Thymus (tissue), 11 donors: ENCODE data around the gene ZYX. TPM values are rescaled to one million over a fixed set of nuclear protein-coding genes. Genes with fewer than 3 reads are reported as not detected.

Source experiments
- DNase-seq, 9 donors: peaks; one replicate each; pipeline ENCODE4 v3.0.0-alpha.2; 2013; ENCODE audit warnings: low spot score in 9 of 9, low read depth in 6 of 9, missing footprints in 1 of 9
- H3K27ac ChIP-seq, 2 donors: one replicate each; pipeline ENCODE4 v1.5.1; 2013; ENCODE audit warnings: control low read depth in 1 of 2, low read depth in 1 of 2, low read length in 1 of 2, mild to moderate bottlenecking in 1 of 2, moderate library complexity in 1 of 2
- H3K27me3 ChIP-seq, 2 donors: one replicate each; pipeline ENCODE4 v1.5.1; 2013; ENCODE audit warnings: low read length in 1 of 2; ENCODE audit not compliant: control insufficient read depth in 2 of 2, insufficient read depth in 1 of 2
- H3K36me3 ChIP-seq, 2 donors: one replicate each; pipeline ENCODE4 v1.5.1; 2013; ENCODE audit warnings: low read length in 1 of 2, mild to moderate bottlenecking in 1 of 2, moderate library complexity in 1 of 2; ENCODE audit not compliant: control insufficient read depth in 2 of 2, insufficient read depth in 2 of 2
- H3K4me1 ChIP-seq, 2 donors: one replicate each; pipeline ENCODE4 v1.5.1; 2013; ENCODE audit warnings: low read length in 2 of 2; ENCODE audit not compliant: control insufficient read depth in 2 of 2, insufficient read depth in 2 of 2
- H3K4me3 ChIP-seq, 2 donors: one replicate each; pipeline ENCODE4 v1.5.1; 2013; ENCODE audit warnings: low read length in 2 of 2, control low read depth in 1 of 2, mild to moderate bottlenecking in 1 of 2
- H3K9me3 ChIP-seq, 2 donors: one replicate each; pipeline ENCODE4 v1.5.1; 2013; ENCODE audit warnings: low read length in 1 of 2, mild to moderate bottlenecking in 1 of 2; ENCODE audit not compliant: control insufficient read depth in 2 of 2, insufficient read depth in 1 of 2
- WGBS: extraction: QIAGEN DNeasy Blood & Tissue Kit; methylation state at CpG from one replicate; pipeline ENCODE4 v1.1.7; 2013; 5-methylcytosine and 5-hydroxymethylcytosine counted together
- polyA plus RNA-seq: library from polyadenylated mRNA; stranded (reverse); fragments of 200-250 nt; gene quantifications from one replicate; pipeline ENCODE4 v1.2.3, GENCODE V29; 2013
- total RNA-seq: library from RNA; stranded (reverse); fragments of 120-200 nt; gene quantifications from one replicate; pipeline ENCODE4 v1.2.4, GENCODE V29; 2013
- donor health status: healthy.

The ZYX gene
- total and polyA plus RNA-seq, 2 donors: 16.8 to 113 TPM

GRCh38 chr7:143393267-143394041, 12.3 kb downstream of the ZYX start:
- Histone ChIP-seq H3K9me3 (no peaks in the 10 kb centered on the region), H3K27me3 (no peaks in the 10 kb centered on the region), H3K27ac (no peak overlapping the region), H3K4me3 (no peak overlapping the region), H3K4me1 (peaks cover 0 to 2% of the 10 kb centered on the region in 2 donors), H3K36me3 (peaks cover 11 to 88% of the 10 kb centered on the region in 2 donors)
- DNase-seq: no peak
- 94% methylated on average over 14 of the region's 14 CpGs for WGBS

GRCh38 chr7:143394068-143394467, 12.9 kb downstream of the ZYX start:
- no peaks in the 10 kb centered on the region for H3K27me3 ChIP-seq
- H3K4me1 ChIP-seq: peaks cover 0 to 2% of the 10 kb centered on the region in 2 donors
- WGBS: over 99% methylated on average over 6 of the region's 6 CpGs
- no peak for DNase-seq
- no peaks in the 10 kb centered on the region for H3K9me3 ChIP-seq
- no peak overlapping the region for H3K4me3 ChIP-seq
- H3K27ac ChIP-seq: no peak overlapping the region
- peaks cover 7 to 88% of the 10 kb centered on the region in 2 donors for H3K36me3 ChIP-seq

GRCh38 chr7:143394777-143395176, 13.6 kb downstream of the ZYX start:
- no peak for DNase-seq
- no peak overlapping the region for H3K27ac ChIP-seq
- H3K9me3 ChIP-seq: no peaks in the 10 kb centered on the region
- peaks cover 0 to 89% of the 10 kb centered on the region in 2 donors for H3K36me3 ChIP-seq
- H3K4me3 ChIP-seq: no peak overlapping the region
- no peaks in the 10 kb centered on the region for H3K27me3 ChIP-seq
- 79% methylated on average over 6 of the region's 6 CpGs for WGBS
- peaks cover 0 to 2% of the 10 kb centered on the region in 2 donors for H3K4me1 ChIP-seq

- H3K9me3 ChIP-seq: no peaks in the 10 kb centered on the region
- H3K27me3 ChIP-seq: no peaks in the 10 kb centered on the region
- H3K4me3 ChIP-seq: no peak overlapping the region
- no peak for DNase-seq
- H3K36me3 ChIP-seq: peaks cover 0 to 85% of the 10 kb centered on the region in 2 donors
- no peaks in the 10 kb centered on the region for H3K4me1 ChIP-seq
- 63% methylated on average over 21 of the region's 21 CpGs for WGBS
- no peak overlapping the region for H3K27ac ChIP-seq
Measured at GRCh38 chr7:143395187-143396149, 14.3 kb downstream of the ZYX start.

- H3K4me3 ChIP-seq: no peak overlapping the region
- DNase-seq: no peak
- 84% methylated on average over 7 of the region's 7 CpGs for WGBS
Measured at GRCh38 chr7:143396182-143396581, 15.0 kb downstream of the ZYX start.

GRCh38 chr7:143396625-143397556, 15.7 kb downstream of the ZYX start:
- no peaks in the 10 kb centered on the region for H3K27me3 ChIP-seq
- 92% methylated on average over 28 of the region's 28 CpGs for WGBS
- DNase-seq: no peak
- H3K9me3 ChIP-seq: no peaks in the 10 kb centered on the region
- H3K27ac ChIP-seq: no peak overlapping the region
- H3K4me3 ChIP-seq: no peak overlapping the region
- peaks cover 0 to 80% of the 10 kb centered on the region in 2 donors for H3K36me3 ChIP-seq
- no peaks in the 10 kb centered on the region for H3K4me1 ChIP-seq

More at GRCh38 chr7:143396182-143396581, 15.0 kb downstream of the ZYX start:
- Histone ChIP-seq H3K4me1 (no peaks in the 10 kb centered on the region), H3K9me3 (no peaks in the 10 kb centered on the region), H3K36me3 (peaks cover 0 to 82% of the 10 kb centered on the region in 2 donors), H3K27me3 (no peaks in the 10 kb centered on the region), H3K27ac (no peak overlapping the region)

GRCh38 chr7:143397710-143398530, 16.8 kb downstream of the ZYX start:
- peaks cover 0 to 70% of the 10 kb centered on the region in 2 donors for H3K36me3 ChIP-seq
- DNase-seq: no peak
- no peak overlapping the region for H3K27ac ChIP-seq
- H3K9me3 ChIP-seq: no peaks in the 10 kb centered on the region
- no peak overlapping the region for H3K4me3 ChIP-seq
- no peaks in the 10 kb centered on the region for H3K4me1 ChIP-seq
- WGBS: 97% methylated on average over 16 of the region's 16 CpGs
- no peaks in the 10 kb centered on the region for H3K27me3 ChIP-seq

GRCh38 chr7:143398616-143399015, 17.5 kb downstream of the ZYX start:
- H3K27ac ChIP-seq: no peak overlapping the region
- DNase-seq: no peak
- H3K9me3 ChIP-seq: no peaks in the 10 kb centered on the region
- H3K27me3 ChIP-seq: no peaks in the 10 kb centered on the region
- no peaks in the 10 kb centered on the region for H3K4me1 ChIP-seq
- WGBS: 97% methylated on average over 14 of the region's 14 CpGs
- peaks cover 0 to 64% of the 10 kb centered on the region in 2 donors for H3K36me3 ChIP-seq
- no peak overlapping the region for H3K4me3 ChIP-seq
